ENCODE measurements around the gene DYNC2H1.

DYNC2H1 gene

DNA sequence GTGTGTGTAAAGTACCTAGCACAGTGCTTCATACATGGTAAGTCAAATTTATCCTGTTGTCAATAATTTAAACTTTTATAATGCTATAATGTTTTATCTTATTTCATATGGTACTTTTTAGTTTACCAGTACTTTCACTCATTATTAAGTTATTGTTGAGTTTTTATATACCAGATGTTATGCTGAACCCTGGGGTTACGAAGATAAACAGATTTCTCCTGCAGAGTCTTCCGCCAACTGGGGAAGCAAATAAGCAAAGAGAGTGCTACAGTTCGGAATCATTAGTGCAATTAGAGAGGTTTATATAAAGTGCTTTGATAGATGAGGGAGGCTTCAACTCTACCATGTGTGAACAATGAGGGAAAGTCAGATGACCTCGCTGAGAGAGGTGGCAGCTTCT, 362.3 kb downstream of the DYNC2H1 start:
- DNase-seq, result no peak

DNA sequence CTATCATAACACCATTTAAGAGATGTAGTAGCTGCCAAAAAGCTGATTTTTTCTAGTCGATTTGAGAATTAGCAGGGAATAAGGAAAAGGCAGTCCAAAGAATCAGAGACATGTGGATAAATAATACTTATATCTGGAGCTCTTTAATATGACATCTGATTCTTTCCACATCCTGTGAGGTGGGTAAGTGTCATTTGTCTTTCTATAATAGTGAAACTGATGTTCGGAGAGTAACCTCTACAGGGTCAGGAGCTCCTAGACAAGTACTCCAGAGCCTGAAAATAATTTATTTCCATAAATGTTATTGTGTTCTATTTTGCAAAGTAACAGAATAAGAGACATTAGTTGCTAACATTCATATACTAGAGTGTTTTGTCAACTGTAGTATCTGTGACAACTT, 367.6 kb downstream of the DYNC2H1 start:
- DNase-seq, result no peak

DNA sequence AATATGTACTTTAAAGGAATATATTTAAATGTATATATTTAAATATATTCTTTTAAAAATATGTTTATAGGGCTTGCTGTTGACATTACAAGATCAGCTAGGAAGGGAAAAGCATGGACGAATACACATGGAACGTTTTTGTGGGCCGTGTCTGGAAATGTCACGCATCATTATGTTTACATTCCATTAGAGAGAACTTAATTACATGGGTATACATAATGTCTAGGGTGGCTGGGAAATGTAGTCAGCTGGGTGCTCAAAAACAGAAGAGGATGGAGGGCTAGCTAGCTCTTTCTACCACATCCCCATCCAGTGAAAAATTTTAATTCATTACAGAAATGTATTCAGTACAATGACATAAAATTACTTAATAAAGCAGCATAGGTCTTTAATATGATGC, 371.2 kb downstream of the DYNC2H1 start:
- DNase-seq, result no peak

DNA sequence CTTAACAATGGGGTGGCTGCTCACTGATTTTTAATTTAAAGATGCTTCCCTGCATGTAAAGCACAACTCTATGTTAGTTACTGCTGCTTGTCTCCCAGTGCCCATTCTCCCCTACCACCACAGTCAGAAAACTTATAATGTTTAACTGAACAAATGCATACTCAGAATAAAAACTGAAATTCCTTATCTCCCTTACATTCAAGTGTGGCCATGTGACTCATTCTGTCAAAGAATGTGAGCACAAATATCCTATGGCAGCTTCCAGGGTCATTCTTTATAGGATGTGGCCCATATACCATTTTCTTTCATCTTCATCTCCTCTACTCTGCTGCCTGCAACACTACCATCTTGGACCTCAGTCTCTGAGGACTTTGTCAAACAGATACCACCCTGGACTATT, 374.8 kb downstream of the DYNC2H1 start:
- DNase-seq, result no peak

DNA sequence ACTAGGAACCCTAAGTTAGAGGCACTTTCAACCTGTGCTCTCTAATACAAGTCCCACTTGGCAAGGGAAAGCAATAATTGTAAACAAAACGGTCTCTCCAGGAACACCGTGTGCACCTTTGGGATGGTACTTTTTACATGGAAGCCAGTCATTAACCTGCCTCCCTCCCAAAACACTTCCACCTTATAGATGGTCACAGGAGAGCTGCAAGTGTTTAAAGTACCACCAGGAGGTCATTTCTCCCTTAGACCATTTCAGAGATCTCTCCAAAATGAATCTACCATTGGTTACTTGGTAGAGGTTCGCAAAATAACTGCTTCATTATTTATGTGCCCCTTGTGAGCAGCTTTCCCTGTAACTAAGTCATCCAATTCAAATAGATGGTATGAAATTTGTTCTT, 375.3 kb downstream of the DYNC2H1 start:
- no peak for DNase-seq

DNA sequence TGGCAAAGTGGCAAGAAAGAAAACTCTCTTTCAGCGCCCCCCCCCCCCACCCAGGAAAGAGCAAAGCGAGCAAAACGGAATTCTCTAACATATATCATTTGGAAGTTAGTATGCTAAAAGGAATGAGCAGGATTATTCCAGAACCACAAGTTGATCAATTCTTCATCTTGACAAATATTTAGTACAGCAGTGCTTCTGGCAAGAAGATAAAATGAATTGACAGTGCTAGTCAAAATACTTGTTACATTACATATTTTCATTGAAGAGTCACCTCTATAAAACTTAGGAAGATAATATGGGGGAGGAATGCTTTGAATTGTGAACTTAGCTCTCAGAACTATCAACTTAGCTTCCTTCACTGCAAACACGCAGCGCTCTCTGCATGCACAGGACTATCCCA, 377.4 kb downstream of the DYNC2H1 start:
- DNase-seq, result no peak

DNA sequence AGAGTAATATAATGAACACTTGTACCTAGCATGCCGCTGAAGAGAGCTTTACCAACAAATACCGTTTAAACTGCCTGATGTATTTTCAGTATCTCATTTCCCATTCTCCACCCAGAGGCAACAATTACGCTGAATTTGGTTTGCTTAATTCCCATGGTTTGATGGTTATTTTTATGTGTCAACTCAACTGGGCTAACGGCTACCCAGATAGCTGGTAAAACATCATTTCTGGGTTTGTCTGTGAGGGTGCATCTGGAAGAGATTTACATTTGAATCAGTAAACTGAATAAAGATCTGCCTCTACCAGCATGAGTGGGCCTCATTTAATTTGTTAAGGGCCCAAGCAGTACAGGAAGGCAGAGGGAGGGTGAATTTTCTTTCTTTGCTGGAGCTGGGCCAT, 377.9 kb downstream of the DYNC2H1 start:
- no peak for DNase-seq

DNA sequence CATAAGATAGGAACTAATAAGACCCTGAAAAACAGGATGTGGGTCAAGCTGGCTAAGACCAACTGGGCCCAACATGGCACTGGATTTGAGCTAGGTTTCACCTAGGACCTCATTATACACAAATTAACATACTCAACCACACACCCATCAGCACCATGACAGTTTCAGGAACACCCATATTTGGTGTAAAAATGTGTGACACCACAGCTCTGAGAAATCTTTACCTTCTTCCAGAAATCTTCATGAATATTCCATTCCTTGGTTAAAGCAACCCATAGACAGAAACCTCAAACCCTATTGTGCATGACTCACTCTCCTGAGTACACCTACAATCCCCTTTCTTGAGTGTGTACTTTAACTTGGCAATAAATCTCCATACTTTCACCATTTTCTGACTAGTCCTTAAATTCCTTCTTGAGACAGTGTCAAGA, 378.8 kb downstream of the DYNC2H1 start:
- no peak for DNase-seq

DNA sequence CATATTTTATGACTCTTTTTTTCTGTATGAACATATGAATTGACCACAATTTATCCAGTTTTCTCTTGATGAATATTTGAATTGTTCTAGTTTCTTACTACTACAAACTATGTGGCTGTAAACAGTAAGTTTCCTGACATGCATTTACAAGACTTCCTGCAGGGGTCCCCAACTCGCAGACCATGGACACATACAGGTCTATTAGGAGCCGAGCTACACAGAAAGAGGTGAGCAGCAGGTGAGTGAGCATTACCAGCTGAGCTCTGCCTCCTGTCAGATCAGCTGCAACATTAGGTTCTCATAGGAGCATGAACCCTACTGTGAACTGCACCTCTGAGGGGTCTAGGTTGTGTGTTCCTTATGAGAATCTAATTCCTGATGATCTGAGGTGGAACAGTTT, 379.4 kb downstream of the DYNC2H1 start:
- DNase-seq, result no peak

DNA sequence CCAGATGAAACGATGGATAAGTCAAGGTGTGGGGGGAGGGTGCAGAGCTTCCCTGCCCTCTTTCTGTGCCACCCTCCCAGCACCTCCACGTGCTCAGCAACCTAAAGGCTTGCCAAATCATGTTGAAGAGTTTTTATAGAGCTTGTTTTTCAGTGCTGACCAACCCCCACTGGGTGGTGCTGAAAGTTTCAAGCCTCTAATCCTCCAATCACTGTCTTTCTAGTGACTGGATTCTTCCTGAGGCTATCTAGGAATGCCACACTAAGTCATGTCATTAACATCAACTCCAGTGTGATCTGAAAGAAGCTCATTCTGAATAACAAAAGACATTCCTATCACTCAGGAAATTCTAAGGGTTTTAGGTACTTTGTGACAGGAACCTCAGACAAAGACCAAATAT, 382.6 kb downstream of the DYNC2H1 start:
- no peak for DNase-seq

DNA sequence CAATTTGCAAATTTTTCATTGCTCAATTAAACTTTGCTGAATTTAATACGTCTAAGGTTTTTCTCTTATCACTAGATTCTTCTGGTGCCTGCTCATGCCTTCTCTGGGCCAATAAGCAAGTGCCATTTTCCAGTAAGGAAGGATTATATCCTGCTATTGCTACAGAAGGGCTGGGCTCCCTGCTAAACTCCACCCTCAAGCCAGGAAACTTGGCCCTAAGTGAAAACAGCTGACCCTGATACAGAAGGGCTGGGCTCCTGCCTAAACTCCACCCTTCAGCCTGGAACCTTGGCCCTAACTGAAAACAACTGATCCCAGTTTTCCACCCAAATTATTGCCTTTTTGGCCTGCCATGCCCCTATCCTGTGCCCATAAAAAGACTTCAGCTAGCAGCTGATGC, 385.3 kb downstream of the DYNC2H1 start:
- DNase-seq, result no peak

DNA sequence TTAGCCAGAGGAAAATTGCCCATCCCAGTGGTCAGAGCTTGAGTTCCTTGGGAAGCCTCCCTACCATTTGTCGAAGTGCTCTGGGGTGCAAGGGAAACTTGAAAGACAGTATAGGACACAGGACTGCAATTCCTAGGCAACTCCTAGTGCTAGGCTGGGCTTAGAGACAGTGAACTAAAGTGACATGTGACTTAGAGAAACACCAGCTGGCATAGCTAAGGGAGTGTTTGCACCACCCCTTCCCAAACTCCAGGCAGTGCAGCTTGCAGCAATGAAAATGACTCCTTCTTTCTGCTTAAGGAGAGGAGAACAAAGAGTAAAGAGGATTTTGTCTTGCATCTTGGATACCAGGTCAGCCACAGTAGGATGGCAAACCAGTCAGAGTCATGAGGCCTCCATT, 388.0 kb downstream of the DYNC2H1 start:
- DNase-seq, result no peak

DNA sequence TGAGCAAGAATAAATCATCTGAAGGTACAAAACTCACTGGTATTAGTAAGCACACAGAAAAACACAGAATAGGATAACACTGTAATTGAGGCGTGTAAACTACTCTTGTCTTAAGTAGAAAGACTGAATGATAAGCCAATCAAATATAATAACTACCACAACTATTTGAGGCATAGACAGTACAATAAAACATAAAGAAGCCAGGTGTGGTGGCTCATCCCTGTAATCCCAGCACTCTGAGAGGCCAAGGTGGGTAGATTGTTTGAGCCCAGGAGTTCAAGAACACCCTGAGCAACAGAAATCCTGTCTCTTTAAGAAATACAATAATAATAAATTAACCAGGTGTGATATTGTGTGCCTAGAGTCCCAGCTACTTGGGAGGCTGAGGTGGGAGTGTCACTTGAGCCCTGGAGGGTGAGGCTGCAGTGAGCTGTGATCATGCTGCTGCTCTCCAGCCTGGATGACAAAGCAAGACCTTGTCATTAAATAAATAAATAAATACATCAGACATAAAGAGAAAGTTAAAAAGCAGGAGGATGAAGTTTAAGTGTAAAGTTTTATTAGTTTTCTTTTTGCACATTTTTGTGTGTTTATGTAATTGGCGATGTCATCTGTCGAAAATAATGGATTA, 390.6 kb downstream of the DYNC2H1 start:
- no peak for DNase-seq

DNA sequence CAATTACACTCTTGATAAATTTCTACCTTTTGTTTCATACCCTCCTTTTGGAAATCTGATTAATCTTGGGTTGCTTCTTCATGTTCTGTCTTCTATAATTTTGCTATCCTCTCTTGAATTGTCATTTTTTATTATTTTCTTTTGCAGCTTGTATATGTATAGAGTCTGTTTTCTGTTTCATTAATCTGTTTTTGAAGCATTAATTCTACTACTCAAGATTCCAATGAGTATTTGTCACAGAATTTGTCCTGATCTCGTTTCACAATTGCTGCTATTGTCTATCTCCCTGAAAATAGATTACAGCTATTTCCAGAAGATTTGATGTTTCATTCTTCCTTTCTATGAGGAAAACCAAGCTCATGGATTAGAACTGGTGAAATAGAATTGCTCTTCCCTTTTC, 406.1 kb downstream of the DYNC2H1 start:
- no peak for DNase-seq

DNA sequence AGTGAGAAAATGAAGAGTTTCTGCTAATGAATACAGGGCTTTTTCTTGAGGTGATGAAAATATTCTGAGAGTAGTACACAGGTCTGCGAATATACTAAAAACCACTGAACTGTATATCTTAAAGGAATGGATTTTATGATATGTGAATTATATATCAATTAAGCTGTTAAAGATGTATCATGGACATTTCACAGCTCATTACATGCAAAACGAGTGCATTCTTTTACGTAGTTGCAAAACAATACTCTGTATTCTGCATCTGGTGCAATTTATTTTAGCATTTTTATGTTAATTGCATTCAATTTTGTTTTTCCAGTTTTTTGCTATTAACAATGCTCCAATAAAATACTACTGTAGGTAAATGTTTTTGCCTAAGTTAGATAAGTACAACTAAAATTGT, 411.6 kb downstream of the DYNC2H1 start:
- DNase-seq, result no peak

DNA sequence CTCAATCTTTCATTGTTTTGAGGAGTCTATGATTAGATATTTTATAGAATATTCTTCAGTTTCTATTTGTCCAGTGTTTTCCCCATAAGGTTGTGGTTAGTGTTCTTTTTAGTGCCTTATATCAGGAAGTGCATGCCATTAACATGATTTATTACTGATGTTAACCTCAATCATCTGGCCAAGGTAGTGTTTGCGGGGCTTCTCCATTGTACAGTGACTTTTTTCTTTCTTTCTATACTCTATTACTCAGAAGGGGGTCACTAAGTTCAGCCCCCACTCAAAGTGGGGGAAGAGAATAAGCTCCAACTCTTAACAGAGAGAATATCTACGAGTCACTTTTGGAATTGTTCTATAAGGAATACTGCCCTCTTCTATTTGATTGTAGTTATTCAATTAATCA, 415.8 kb downstream of the DYNC2H1 start:
- DNase-seq, result no peak

DNA sequence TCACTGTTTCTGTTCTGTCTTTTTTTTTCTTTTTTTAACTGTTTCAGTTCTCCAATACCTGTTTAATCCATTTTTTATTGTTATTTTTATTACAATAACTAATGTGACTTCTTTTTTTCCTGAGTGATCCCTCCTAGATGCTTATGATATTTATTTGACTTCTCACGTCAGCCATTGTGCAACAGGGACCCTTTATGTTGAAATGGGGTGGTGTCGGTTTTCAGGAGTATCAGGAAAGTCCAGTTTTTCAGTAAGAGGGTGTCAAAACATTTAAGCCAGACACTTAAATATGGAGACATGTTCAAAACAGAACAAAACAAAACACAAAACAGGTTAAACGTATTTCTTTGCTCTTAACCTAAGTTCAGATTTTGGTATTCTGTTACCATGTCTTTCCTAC, 418.8 kb downstream of the DYNC2H1 start:
- DNase-seq, result no peak

DNA sequence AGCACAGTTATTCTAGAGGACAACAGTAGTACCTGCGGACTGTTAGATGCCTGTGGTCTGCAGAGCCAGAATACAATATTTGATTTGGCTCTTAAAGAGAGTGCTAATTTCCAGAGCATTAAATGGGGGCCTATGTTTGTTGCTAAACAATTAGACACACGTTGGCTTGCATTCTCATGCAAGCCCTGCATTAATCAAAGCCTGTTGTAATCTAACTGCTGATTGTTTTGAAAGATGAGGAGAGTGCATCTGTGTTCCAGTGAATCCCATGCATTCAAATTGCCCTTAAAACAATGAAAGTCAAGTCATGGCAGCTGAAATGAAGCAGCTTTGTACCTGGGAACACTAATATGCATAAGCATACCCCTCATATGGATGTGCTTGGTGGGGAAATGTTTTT, 419.4 kb downstream of the DYNC2H1 start:
- no peak for DNase-seq

DNA sequence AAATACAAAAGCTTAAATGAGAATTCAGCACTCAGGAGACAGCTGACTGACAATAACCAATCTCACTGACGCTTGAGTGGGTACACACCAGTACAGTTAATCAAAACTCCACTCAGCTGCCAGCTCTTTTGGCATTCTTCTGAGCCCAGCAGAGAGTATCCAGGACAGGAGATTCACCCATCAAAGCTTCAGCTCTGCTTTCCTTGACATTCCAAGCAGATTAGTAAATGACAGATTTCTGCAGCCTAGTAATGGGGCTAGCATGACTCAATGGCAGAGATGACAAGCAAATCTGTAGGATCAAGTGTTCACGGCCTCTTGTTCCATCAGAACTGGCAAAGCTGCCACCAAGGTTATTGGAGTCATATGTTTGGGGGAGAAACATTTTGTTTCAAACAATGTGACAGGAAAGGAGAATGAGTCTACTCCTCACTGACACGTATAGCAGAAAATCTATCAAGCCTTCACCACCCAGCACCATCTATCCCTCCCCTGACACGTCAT, 420.0 kb downstream of the DYNC2H1 start:
- no peak for DNase-seq
